Measurements from ENCODE around the gene FAM3A. TPM values are rescaled to one million over a fixed set of nuclear protein-coding genes. Genes with fewer than 3 reads are reported as not detected.

FAM3A gene
- total RNA-seq, 1 donor from 2014 or later, result 25.5 TPM

DNA sequence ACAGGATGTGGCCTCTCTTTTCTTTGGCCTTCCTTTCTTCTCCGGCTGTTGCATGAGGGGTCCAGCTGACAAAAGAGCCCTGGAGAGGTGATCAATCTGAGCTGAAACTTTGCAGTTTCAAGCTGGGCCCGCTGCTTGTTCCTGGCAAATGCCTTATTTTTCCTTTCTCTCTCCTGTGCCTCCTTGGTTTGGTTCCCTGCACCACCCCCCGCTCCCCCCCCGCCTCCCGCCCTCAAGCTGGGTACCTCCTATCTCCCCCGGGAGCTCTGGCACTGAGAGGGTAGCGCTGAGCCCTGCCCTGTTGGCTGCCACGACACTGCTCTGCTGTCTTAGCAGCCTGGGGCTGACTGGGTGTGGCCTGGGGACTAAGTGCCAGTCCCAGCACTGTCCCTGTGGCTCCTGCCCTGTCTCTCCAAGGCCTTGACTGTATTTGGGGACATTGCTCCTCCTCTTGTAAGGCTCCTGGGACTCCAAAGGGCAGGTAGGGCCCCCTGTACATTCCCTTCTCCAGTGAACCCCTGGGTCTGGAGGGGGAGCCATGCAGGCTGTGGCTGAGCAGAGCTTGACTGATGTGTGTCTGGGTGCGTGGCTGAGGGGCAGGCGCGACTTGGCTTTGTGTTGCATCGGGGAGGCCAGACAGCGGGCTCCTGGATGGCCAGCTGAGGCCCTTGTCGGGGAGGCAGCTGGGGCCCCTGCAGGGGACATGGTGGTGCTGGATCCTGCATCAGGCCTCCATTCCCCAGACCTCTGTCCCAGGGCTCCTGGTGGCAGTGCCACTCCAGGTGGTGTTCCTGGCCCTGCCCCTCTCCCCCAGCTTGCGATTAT, 56.9 kb downstream of the FAM3A start:
- DNase-seq, result peak; percentile 17

DNA sequence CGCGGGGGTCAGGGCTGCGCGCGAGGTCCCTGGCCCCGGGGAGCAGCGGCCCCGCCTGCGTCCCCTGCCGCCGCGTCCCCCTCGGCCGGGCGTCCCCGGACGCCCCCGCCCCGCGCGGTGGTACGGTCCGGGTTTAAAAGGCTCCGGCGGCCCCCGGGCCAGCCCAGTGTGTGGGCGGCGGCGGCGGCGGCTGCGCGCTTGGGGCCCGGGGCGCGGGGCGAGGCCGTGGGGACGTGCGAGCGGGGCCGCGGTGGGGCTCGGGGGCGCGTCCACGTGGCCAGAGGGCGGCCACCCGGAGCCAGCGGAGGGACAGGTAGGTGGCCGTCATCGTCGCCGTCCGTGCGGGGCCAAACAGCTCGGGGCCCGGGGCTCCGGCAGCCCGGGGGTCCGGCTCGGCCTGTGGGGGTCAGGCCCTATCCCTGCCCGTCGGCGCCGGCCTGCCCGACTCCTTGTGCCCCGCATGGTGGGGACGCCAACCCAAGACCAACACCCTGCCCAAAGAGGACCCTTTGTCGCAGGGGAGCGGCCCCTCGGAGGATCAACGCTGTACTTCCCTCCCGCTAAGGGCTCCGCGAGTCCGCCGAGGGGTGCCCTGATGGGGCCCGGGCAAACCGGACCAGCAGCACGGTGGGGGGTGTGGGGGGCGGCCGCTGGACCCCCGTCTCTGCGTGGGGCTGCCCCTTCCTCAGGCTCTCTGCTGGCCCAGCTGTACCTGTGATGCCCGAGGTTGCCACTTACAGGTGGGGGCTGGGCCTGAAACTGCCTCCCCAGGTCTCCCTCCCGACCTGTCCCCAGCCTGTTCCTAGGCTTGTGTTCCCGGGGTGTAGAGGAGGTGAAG, 57.7 kb downstream of the FAM3A start, which contains the start of gene PLXNA3:
Gene PLXNA3 (plus strand): TSS at position 166 of the 838 bp plus-strand sequence. CDS start 1,903 bp downstream, outside the sequence.
- peak; percentile 42 for DNase-seq

DNA sequence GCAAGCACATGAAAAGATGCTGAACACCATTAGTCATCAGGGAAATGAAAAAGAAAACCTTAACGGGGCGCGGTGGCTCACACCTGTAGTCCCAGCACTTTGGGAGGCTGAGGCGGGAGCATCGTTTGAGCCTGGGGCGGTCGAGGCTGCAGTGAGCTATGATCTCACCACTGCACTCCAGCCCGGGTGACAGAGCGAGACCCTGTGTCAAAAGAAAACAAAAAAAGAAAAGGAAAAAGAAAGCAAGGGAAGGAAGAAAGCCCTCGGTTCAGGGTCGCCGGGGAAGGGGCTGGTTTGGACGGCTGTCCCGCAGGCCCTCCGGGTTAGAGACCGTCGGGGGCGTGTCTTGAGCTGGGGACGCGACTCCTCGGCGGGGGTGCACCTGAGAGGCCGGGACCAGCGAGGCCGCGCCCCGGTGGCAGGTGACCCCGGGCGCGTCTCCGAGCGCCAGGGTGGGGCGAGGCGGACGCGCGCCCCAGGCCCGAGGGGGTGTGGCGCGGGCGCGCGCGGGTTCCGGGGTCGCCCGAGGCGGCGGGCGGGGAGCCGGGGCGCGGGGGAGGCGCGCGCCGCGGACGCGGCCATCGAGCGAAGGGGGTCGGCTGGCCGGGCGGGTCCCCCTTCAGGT, 58.4 kb downstream of the FAM3A start:
- DNase-seq, result peak; percentile 24

Other genes with a start within 250 kb of the FAM3A start
- not detected in 2 replicates for gene TEX28, start 221.1 kb downstream of the FAM3A start, total RNA-seq
- not detected in 2 replicates for gene TKTL1, start 220.4 kb downstream of the FAM3A start, total RNA-seq
- 1,387 and 2,587 TPM in 2 replicates for gene FLNA, start 141.6 kb downstream of the FAM3A start, total RNA-seq
- gene EMD, start 136.9 kb downstream of the FAM3A start, total RNA-seq, result 10.6 and 17.2 TPM in 2 replicates
- gene RPL10, start 117.9 kb downstream of the FAM3A start, total RNA-seq, result 3,745 and 6,057 TPM in 2 replicates
- 105 and 111 TPM in 2 replicates for gene DNASE1L1, start 107.0 kb downstream of the FAM3A start, total RNA-seq
- 20.8 and 25.9 TPM in 2 replicates for gene TAFAZZIN, start 104.7 kb downstream of the FAM3A start, total RNA-seq
- gene ATP6AP1, start 87.6 kb downstream of the FAM3A start, total RNA-seq, result 65.9 and 103 TPM in 2 replicates
- 50.7 and 75.9 TPM in 2 replicates for gene GDI1, start 79.1 kb downstream of the FAM3A start, total RNA-seq
- 58.0 and 61.4 TPM in 2 replicates for gene FAM50A, start 72.1 kb downstream of the FAM3A start, total RNA-seq
- 6.6 and 9.0 TPM in 2 replicates for gene PLXNA3, start 58.0 kb downstream of the FAM3A start, total RNA-seq
- 14.3 and 31.5 TPM in 2 replicates for gene LAGE3, start 37.0 kb downstream of the FAM3A start, total RNA-seq
- 51.1 and 57.8 TPM in 2 replicates for gene UBL4A, start 29.6 kb downstream of the FAM3A start, total RNA-seq
- 22.1 and 39.9 TPM in 2 replicates for gene SLC10A3, start 25.6 kb downstream of the FAM3A start, total RNA-seq
- 29.1 and 117 TPM in 2 replicates for gene G6PD, start 30.6 kb upstream of the FAM3A start, total RNA-seq
- 15.5 and 22.1 TPM in 2 replicates for gene IKBKG, start 31.4 kb upstream of the FAM3A start, total RNA-seq
- not detected in 2 replicates for gene CTAG1A, start 68.9 kb upstream of the FAM3A start, total RNA-seq
- not detected in 2 replicates for gene CTAG1B, start 103.0 kb upstream of the FAM3A start, total RNA-seq
- gene CTAG2, start 137.3 kb upstream of the FAM3A start, total RNA-seq, result not detected in 2 replicates
- 12.1 and 14.1 TPM in 2 replicates for gene GAB3, start 234.8 kb upstream of the FAM3A start, total RNA-seq
- 45.6 and 71.2 TPM in 2 replicates for gene DKC1, start 246.6 kb upstream of the FAM3A start, total RNA-seq